Body of pancreas (tissue), 4 donors: ENCODE measurements around the gene NPW.

Experiments
- CTCF ChIP-seq, 7 experiments: fragments of 450-650 bp in 4 of 7; fragments of 200-600 bp in 3 of 7; sonication (generic) in 3 of 7; IDR thresholded peaks; one replicate each; pipeline ENCODE4 v1.5.1; 2016 to 2019; ENCODE audit warnings: antibody characterized with exemption in 7 of 7
- POLR2A ChIP-seq, 3 donors: fragments of 450-650 bp; IDR thresholded peaks; one replicate each; pipeline ENCODE4 v1.6.1; 2016; ENCODE audit warnings: antibody characterized with exemption in 3 of 3, mild to moderate bottlenecking in 2 of 3

DNA sequence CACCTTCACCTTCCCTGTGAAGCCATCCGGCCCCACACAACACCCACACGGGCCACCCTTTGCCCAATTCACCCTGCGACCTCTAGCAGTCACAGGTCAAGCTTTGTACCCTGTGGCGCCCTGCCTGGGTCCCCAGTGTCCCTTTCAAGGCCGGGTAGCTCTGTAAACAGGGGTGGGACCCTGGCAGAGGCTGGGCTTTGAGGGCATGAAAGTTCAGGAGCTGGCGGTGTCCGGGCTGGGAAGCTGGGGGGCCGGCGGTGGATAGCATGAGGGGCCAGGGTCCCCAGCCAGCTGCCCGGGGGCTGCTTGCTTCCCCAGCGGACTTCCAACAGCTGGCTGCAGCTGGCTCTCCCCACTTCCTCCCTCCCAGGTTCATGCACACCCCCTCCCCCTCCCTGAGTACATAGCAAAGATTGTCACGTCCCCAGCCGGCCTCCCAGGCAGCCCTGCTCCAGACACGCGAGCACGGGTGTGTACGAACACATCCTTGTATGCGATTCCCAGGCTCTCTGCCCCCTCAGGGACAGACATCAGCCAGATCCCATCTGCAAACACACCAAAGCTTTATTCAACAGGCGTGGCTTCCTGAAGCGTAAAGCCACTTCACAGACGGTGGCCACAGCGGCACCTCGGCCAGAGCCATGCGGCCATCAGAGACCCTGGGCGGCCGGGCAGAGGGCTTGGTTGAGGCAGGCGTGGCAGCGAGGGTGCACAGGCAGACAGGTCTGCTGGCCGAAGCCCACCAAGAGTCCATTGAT lies 19.9 kb downstream of the NPW start:
- no peak for TF ChIP-seq CTCF (IDR thresholded peaks at IDR 0.05)
- TF ChIP-seq POLR2A (IDR thresholded peaks at IDR 0.05): no peak
